ENCODE measurements around the gene SCAMP2.

DNA sequence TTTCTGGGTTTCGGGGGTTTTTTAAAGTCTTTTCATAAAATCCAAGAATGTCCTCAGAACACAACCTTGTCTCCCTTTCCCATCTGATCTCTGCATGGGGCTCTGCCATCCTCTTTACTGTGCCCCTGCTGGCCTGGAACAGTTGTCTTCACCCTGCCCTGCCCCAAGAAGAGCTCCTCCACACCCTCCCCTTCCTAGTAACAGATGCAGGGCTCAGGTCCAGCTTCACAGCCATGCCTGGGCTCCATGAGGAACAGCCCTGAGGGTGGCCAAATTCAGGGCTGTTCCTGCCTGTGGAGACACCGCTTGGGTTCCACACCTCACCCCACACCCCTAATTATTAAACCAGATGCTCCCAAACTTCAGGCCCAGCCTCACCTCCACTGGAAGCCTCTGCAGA lies 17.3 kb downstream of the SCAMP2 start:
- no peak for TF ChIP-seq CTCF (conservative IDR thresholded peaks at IDR 0.05; ENCODE audit: low read depth, low read length)
- TF ChIP-seq EZH2 (IDR thresholded peaks at IDR 0.05; ENCODE audit: borderline replicate concordance, low read depth, low read length, poor library complexity, severe bottlenecking): no peak
